GM21786 (cell line): ENCODE data around the gene LHX3.
"Not testable (repeated sequence)": the region's sequence is repeated elsewhere in the genome, so short reads cannot be mapped to it uniquely, and the experiment has no call there.

Experiments
- ATAC-seq: cut with Tn5 transposase; IDR thresholded peaks from one replicate; pipeline ENCODE4 v1.9.1; 2021; ENCODE audit not compliant: unreplicated experiment

Gene LHX3

GRCh38 chr9:136242248-136242647, 37.3 kb upstream of the LHX3 start:
- no peak for ATAC-seq

- ATAC-seq: no peak
These were observed 36.6 kb upstream of the LHX3 start for GRCh38 chr9:136241542-136241941.

- ATAC-seq: no peak
These were observed 36.0 kb upstream of the LHX3 start for GRCh38 chr9:136240941-136241340.

- ATAC-seq: peak; percentile 32
These were observed 35.0 kb upstream of the LHX3 start for GRCh38 chr9:136239983-136240330.

- ATAC-seq: no peak
These were observed 34.4 kb upstream of the LHX3 start for GRCh38 chr9:136239135-136239982.

GRCh38 chr9:136238342-136238732, 33.4 kb upstream of the LHX3 start:
- ATAC-seq: no peak

GRCh38 chr9:136237486-136238341, 32.8 kb upstream of the LHX3 start:
- no peak for ATAC-seq

- ATAC-seq: not testable (repeated sequence)
These were observed 31.8 kb upstream of the LHX3 start for GRCh38 chr9:136236471-136237410.

GRCh38 chr9:136235709-136236455, 31.0 kb upstream of the LHX3 start:
- no peak for ATAC-seq

- ATAC-seq: no peak
These were observed 30.2 kb upstream of the LHX3 start for GRCh38 chr9:136235171-136235570.

GRCh38 chr9:136234597-136234996, 29.7 kb upstream of the LHX3 start:
- no peak for ATAC-seq

- ATAC-seq: no peak
These were observed 28.9 kb upstream of the LHX3 start for GRCh38 chr9:136233868-136234267.

- ATAC-seq: no peak
These were observed 28.5 kb upstream of the LHX3 start for GRCh38 chr9:136233411-136233810.

- no peak for ATAC-seq
These were observed 28.0 kb upstream of the LHX3 start for GRCh38 chr9:136232969-136233368.

- ATAC-seq: no peak
These were observed 26.8 kb upstream of the LHX3 start for GRCh38 chr9:136231478-136232297.

GRCh38 chr9:136230773-136231172, 25.8 kb upstream of the LHX3 start:
- no peak for ATAC-seq

- no peak for ATAC-seq
These were observed 25.4 kb upstream of the LHX3 start for GRCh38 chr9:136230365-136230764.

- ATAC-seq: no peak
These were observed 24.5 kb upstream of the LHX3 start for GRCh38 chr9:136229096-136230065.
